ENCODE data around the gene CPD.

CPD gene

DNA sequence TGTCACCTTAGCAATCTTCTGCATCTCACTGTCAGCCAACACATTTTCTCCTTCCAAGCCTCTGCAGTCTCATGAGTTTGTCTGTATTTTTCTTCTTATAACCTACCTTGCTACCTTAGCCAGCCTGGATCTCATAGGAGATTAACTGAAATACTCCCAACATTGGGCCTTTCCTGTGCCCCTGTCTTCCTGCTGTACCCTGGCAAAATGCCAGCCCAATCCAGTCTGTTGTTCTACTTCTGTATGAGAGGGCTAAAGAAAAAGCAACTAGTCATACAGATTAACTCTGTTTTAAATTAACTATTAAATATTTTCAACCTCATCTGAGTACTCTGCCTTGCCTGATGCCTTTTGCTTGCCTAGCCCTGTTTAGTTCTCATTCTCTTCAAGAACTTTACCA lies 116.9 kb downstream of the CPD start:
- CTCF ChIA-PET: no interaction called here
- H3K36me3 Mint-ChIP-seq: peaks cover 56% of the 10 kb centered on the region
- peaks cover 9% of the 10 kb centered on the region for H3K4me1 Mint-ChIP-seq
- no peak overlapping the region for H3K27ac Mint-ChIP-seq
- no peaks in the 10 kb centered on the region for H3K9me3 Mint-ChIP-seq
- H3K27me3 Mint-ChIP-seq: no peaks in the 10 kb centered on the region
- no peak overlapping the region for H3K4me3 Mint-ChIP-seq
- DNase-seq: no peak

- peaks cover 18% of the 10 kb centered on the region for H3K4me1 Mint-ChIP-seq
- peaks cover 44% of the 10 kb centered on the region for H3K36me3 Mint-ChIP-seq
- H3K9me3 Mint-ChIP-seq: no peaks in the 10 kb centered on the region
- no peak overlapping the region for H3K4me3 Mint-ChIP-seq
- no peaks in the 10 kb centered on the region for H3K27me3 Mint-ChIP-seq
- no peak for DNase-seq
- CTCF ChIA-PET: no interaction called here
- no peak overlapping the region for H3K27ac Mint-ChIP-seq
These were observed 124.8 kb downstream of the CPD start for GRCh38 chr17:30503558-30503957.

- no peak overlapping the region for H3K4me3 Mint-ChIP-seq
- peaks cover 9% of the 10 kb centered on the region for H3K4me1 Mint-ChIP-seq
- H3K27me3 Mint-ChIP-seq: no peaks in the 10 kb centered on the region
- H3K36me3 Mint-ChIP-seq: peaks cover 36% of the 10 kb centered on the region
- H3K27ac Mint-ChIP-seq: peak overlapping the region; percentile 8
- H3K9me3 Mint-ChIP-seq: no peaks in the 10 kb centered on the region
- CTCF ChIA-PET: no interaction called here
- no peak for DNase-seq
These were observed 127.2 kb downstream of the CPD start for GRCh38 chr17:30505868-30506417.

- Mint-ChIP-seq H3K4me3 (no peak overlapping the region), H3K27me3 (no peaks in the 10 kb centered on the region), H3K4me1 (peaks cover 9% of the 10 kb centered on the region), H3K36me3 (peaks cover 33% of the 10 kb centered on the region), H3K27ac (peak overlapping the region; percentile 8), H3K9me3 (no peaks in the 10 kb centered on the region)
- CTCF ChIA-PET: no interaction called here
- DNase-seq: no peak
These were observed 127.8 kb downstream of the CPD start for GRCh38 chr17:30506481-30506880.

- Mint-ChIP-seq H3K27ac (no peak overlapping the region), H3K36me3 (peaks cover 20% of the 10 kb centered on the region), H3K9me3 (no peaks in the 10 kb centered on the region), H3K4me3 (no peak overlapping the region), H3K4me1 (no peaks in the 10 kb centered on the region), H3K27me3 (no peaks in the 10 kb centered on the region)
- CTCF ChIA-PET: no interaction called here
- no peak for DNase-seq
These were observed 134.6 kb downstream of the CPD start for GRCh38 chr17:30513346-30513745.

DNA sequence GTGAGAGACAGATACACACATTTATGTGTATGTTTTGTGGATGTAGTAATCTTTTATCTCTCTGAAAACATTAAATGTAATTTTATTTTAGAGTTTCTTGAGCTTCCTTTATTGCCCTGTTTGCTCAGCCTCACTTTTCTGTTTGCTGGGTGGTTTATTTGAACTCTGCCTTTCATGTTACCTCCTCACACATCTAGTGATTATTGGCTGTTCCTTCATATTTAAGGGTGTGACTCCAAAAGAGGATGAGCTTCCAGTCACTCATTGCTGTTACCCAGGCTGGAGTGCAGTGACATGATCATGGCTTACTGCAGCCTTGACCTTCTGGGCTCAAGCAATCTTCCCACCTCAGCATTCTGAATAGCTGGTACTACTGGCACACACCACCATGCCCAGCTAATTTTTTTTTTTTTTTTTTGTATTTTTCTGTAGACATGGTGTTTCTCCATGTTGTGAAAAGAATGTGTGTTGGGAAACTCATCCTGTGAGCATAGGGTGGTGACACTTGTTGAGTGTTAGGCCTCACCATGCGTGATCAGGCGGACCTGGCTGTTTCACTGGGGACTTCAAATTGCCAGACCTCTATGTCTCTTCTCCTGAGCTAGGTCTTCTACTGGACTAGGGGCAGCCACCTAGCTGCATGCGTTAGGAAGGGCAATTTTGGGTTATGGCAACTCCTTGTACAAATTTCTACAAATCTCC lies 136.3 kb downstream of the CPD start:
- Mint-ChIP-seq H3K36me3 (peaks cover 20% of the 10 kb centered on the region), H3K27me3 (no peaks in the 10 kb centered on the region), H3K27ac (no peak overlapping the region)

GRCh38 chr17:30517786-30518185 lies 139.1 kb downstream of the CPD start:
- peaks cover 39% of the 10 kb centered on the region for H3K36me3 Mint-ChIP-seq

More for the DNA sequence above, 136.3 kb downstream of the CPD start:
- Mint-ChIP-seq H3K4me3 (no peak overlapping the region), H3K4me1 (no peaks in the 10 kb centered on the region), H3K9me3 (no peaks in the 10 kb centered on the region)
- CTCF ChIA-PET: interaction anchor here (0.5 to 0.6 kb wide), 2 partner anchors 616 to 1118 kb away, joined by 3 read pairs; no protein-coding TSS in a partner anchor
- DNase-seq: no peak

DNA sequence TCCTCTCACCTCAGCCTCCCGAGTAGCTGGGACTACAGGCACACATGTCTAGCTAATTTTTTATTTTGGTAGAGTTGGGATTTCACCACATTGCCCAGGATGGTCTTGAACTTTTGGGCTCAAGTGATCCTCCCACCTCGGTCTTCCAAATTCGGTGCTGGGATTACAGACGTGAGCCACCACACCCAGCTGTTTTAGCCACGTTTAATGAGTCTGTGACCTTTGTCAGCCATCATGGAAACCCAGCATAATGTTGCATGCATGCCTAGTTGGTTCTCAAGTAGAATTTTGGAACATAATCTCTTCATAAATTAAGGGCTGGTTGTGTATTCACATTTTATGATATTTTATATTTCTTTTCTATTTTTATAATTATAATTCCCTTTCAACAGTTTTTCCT lies 140.4 kb downstream of the CPD start:
- Mint-ChIP-seq H3K4me3 (no peak overlapping the region), H3K27me3 (no peaks in the 10 kb centered on the region), H3K36me3 (peaks cover 41% of the 10 kb centered on the region), H3K27ac (no peak overlapping the region), H3K9me3 (no peaks in the 10 kb centered on the region), H3K4me1 (no peaks in the 10 kb centered on the region)
- DNase-seq: no peak
- CTCF ChIA-PET: interaction anchor here (0.7 kb wide), 1 partner anchor 42 kb away, joined by 4 read pairs; the partner anchor contains the start of gene GOSR1

More at GRCh38 chr17:30517786-30518185, 139.1 kb downstream of the CPD start:
- Mint-ChIP-seq H3K4me1 (no peaks in the 10 kb centered on the region), H3K27me3 (no peaks in the 10 kb centered on the region), H3K4me3 (no peak overlapping the region), H3K27ac (no peak overlapping the region), H3K9me3 (no peaks in the 10 kb centered on the region)
- CTCF ChIA-PET: no interaction called here
- no peak for DNase-seq

Measured in activated naive CD4-positive, alpha-beta T cell treated with anti-CD3 and anti-CD28 coated beads, Interleukin-2, amount 10 ng/mL, durations not matched to agents 7 days and 5 days (primary cell).